ENCODE measurements around the gene RASGEF1C.

RASGEF1C gene

GRCh38 chr5:180179442-180180420 is 29.3 kb downstream of the RASGEF1C start:
- no peak for DNase-seq (ENCODE audit: low spot score)

GRCh38 chr5:180178531-180179441 is 30.2 kb downstream of the RASGEF1C start:
- DNase-seq (ENCODE audit: low spot score): no peak

GRCh38 chr5:180176191-180176590 is 32.8 kb downstream of the RASGEF1C start:
- DNase-seq (ENCODE audit: low spot score): no peak

GRCh38 chr5:180175015-180175431 is 34.0 kb downstream of the RASGEF1C start:
- no peak for DNase-seq (ENCODE audit: low spot score)

- DNase-seq (ENCODE audit: low spot score): no peak
Observed at GRCh38 chr5:180174587-180174972, 34.4 kb downstream of the RASGEF1C start.

- DNase-seq (ENCODE audit: low spot score): no peak
Observed at GRCh38 chr5:180173875-180174586, 35.0 kb downstream of the RASGEF1C start.

GRCh38 chr5:180173198-180173544 is 35.8 kb downstream of the RASGEF1C start:
- DNase-seq (ENCODE audit: low spot score): no peak

- no peak for DNase-seq (ENCODE audit: low spot score)
Observed at GRCh38 chr5:180172447-180173197, 36.4 kb downstream of the RASGEF1C start.

GRCh38 chr5:180171568-180172094 is 37.4 kb downstream of the RASGEF1C start:
- DNase-seq (ENCODE audit: low spot score): no peak

- no peak for DNase-seq (ENCODE audit: low spot score)
Observed at GRCh38 chr5:180170810-180171567, 38.0 kb downstream of the RASGEF1C start.

GRCh38 chr5:180170106-180170809 is 38.8 kb downstream of the RASGEF1C start:
- DNase-seq (ENCODE audit: low spot score): no peak

GRCh38 chr5:180169248-180170105 is 39.5 kb downstream of the RASGEF1C start:
- DNase-seq (ENCODE audit: low spot score): no peak

- DNase-seq (ENCODE audit: low spot score): no peak
Observed at GRCh38 chr5:180168758-180169157, 40.3 kb downstream of the RASGEF1C start.

GRCh38 chr5:180166176-180166575 is 42.8 kb downstream of the RASGEF1C start:
- no peak for DNase-seq (ENCODE audit: low spot score)

GRCh38 chr5:180162304-180162661 is 46.7 kb downstream of the RASGEF1C start:
- DNase-seq (ENCODE audit: low spot score): no peak

GRCh38 chr5:180161420-180162303 is 47.3 kb downstream of the RASGEF1C start:
- no peak for DNase-seq (ENCODE audit: low spot score)

- DNase-seq (ENCODE audit: low spot score): no peak
Observed at GRCh38 chr5:180160789-180161188, 48.2 kb downstream of the RASGEF1C start.

- no peak for DNase-seq (ENCODE audit: low spot score)
Observed at GRCh38 chr5:180160215-180160614, 48.8 kb downstream of the RASGEF1C start.

Measured in CD4-positive, alpha-beta T cell treated with Interleukin-2 at 100 ng/mL for 4 hours (primary cell).